K562 (cell line): ENCODE results near the gene MGA. TPM values are rescaled to one million over a fixed set of nuclear protein-coding genes. Genes with fewer than 3 reads are reported as not detected.

ENCODE experiments used
- ATAC-seq: fragments of 200-7000 bp; cut with Tn5 transposase; 3 replicates; pipeline ENCODE4 v1.9.1; 2020; ENCODE audit warnings: moderate library complexity
- BruUV-seq: library from RNA; stranded (reverse); fragments of 400-500 nt; replicated peaks from 2 replicates; lab custom pipeline; 2021; lab: Mats Ljungman, UMichigan
- CTCF ChIA-PET: fragments of 300-600 bp; formaldehyde crosslinking; extraction: SDS; loops from one replicate; lab custom pipeline; 2021; ENCODE audit warnings: low intra/inter-chr PET ratio; lab: Yijun Ruan, JAX
- POLR2A ChIA-PET: fragments of 300-600, 350-650 bp; sonication (Branson Sonifier 250); formaldehyde crosslinking; extraction: SDS; loops from one replicate; lab custom pipeline; 2021; ENCODE audit warnings: antibody characterized with exemption, inconsistent platforms; lab: Yijun Ruan, JAX
- DNase-seq, 4 experiments: peaks; one replicate each; pipeline versions ENCODE4 v3.0.0 to v3.0.0-alpha.2; 2011 to 2018; ENCODE audit warnings: low spot score in 3 of 4, mixed read lengths in 3 of 4; ENCODE audit errors: extremely low read depth in 1 of 4
- FAIRE-seq: peaks from 2 replicates; lab custom pipeline; 2011; peaks lifted over from hg19 to GRCh38; lab: Jason Lieb, UNC
- H2AFZ ChIP-seq: 2 replicates; pipeline ENCODE4 v1.6.0; 2011; ENCODE audit warnings: low read depth, low read length, control low read depth, inconsistent platforms
- H3K27ac ChIP-seq: fragments of 200-600 bp; 3 replicates; pipeline ENCODE4 v1.8.0; 2011; ENCODE audit warnings: low read depth, mild to moderate bottlenecking, control low read depth, inconsistent platforms, low read length, moderate library complexity, mixed read lengths; ENCODE audit errors: extremely low read depth
- H3K27me3 ChIP-seq, 2 experiments: fragments of 300-600 bp in 1 of 2; 2 replicates in 1 of 2; 3 replicates in 1 of 2; pipeline versions ENCODE4 v1.6.0 to v1.8.0; 2011; ENCODE audit warnings: inconsistent platforms in 2 of 2, low read length in 2 of 2, mild to moderate bottlenecking in 1 of 2, mixed read lengths in 1 of 2, moderate library complexity in 1 of 2; ENCODE audit not compliant: control insufficient read depth in 2 of 2, insufficient read depth in 2 of 2
- H3K36me3 ChIP-seq: fragments of 300-600 bp; 3 replicates; pipeline ENCODE4 v1.8.0; 2011; ENCODE audit warnings: mild to moderate bottlenecking, low read length, inconsistent platforms; ENCODE audit not compliant: control insufficient read depth, insufficient read depth
- H3K4me1 ChIP-seq, 2 experiments: fragments of 200-600 bp in 1 of 2; replicated peaks in 1 of 2; 2 replicates in 1 of 2; 3 replicates in 1 of 2; pipeline versions ENCODE4 v1.5.1 to v1.8.0; 2011; ENCODE audit warnings: inconsistent platforms in 2 of 2, low read length in 2 of 2, mild to moderate bottlenecking in 1 of 2, mixed read lengths in 1 of 2, moderate library complexity in 1 of 2; ENCODE audit not compliant: control insufficient read depth in 2 of 2, insufficient read depth in 2 of 2
- H3K4me2 ChIP-seq: 2 replicates; pipeline ENCODE4 v1.6.1; 2011; ENCODE audit warnings: low read length, control low read depth, inconsistent platforms, mixed read lengths; ENCODE audit not compliant: insufficient read depth
- H3K4me3 ChIP-seq: fragments of 200-600 bp; sonication (generic), shearing (Covaris generic); 2 replicates; pipeline ENCODE4 v1.5.1; 2016; ENCODE audit warnings: control low read depth, inconsistent platforms
- H3K79me2 ChIP-seq: fragments of 200-600 bp; 3 replicates; pipeline ENCODE4 v1.8.0; 2011; ENCODE audit warnings: low read length, inconsistent platforms; ENCODE audit not compliant: control insufficient read depth, insufficient read depth
- H3K9ac ChIP-seq, 2 experiments: 2 replicates each; pipeline versions ENCODE4 v1.6.0 to v1.6.1; 2011; ENCODE audit warnings: low read depth in 2 of 2, low read length in 2 of 2, control low read depth in 1 of 2, inconsistent platforms in 1 of 2, mild to moderate bottlenecking in 1 of 2, mixed read lengths in 1 of 2; ENCODE audit not compliant: insufficient read depth in 1 of 2
- H3K9me1 ChIP-seq: one replicate; pipeline ENCODE4 v1.6.0; 2011; ENCODE audit warnings: inconsistent platforms, mild to moderate bottlenecking, low read length, moderate library complexity; ENCODE audit not compliant: control insufficient read depth, insufficient read depth
- H3K9me3 ChIP-seq: replicated peaks from 2 replicates; pipeline ENCODE4 v1.5.1; 2011; ENCODE audit warnings: low read depth, low read length, inconsistent platforms; ENCODE audit not compliant: control insufficient read depth, insufficient read depth
- H4K20me1 ChIP-seq: replicated peaks from 2 replicates; pipeline ENCODE4 v1.6.1; 2011; ENCODE audit warnings: low read length, inconsistent platforms, mixed read lengths; ENCODE audit not compliant: control insufficient read depth, insufficient read depth
- CREB3 ChIP-seq: fragments of 450-650 bp; conservative IDR thresholded peaks from 2 replicates; pipeline ENCODE4 v1.6.1; 2016; ENCODE audit warnings: missing genetic modification characterization, low read depth, mild to moderate bottlenecking, missing compliant biosample characterization, moderate library complexity
- CREM ChIP-seq: IDR thresholded peaks from 2 replicates; pipeline ENCODE4 v1.6.1; 2014; ENCODE audit warnings: antibody characterized with exemption, low read depth
- FOS ChIP-seq: IDR thresholded peaks from 3 replicates; pipeline ENCODE4 v1.6.1; 2011; ENCODE audit not compliant: insufficient read length; ENCODE audit errors: extremely low read depth
- GABPB2 ChIP-seq: fragments of 250-450 bp; sonication (Bioruptor Pico); conservative IDR thresholded peaks from 2 replicates; pipeline ENCODE4 v1.5.1; 2021; ENCODE audit warnings: mild to moderate bottlenecking
- L3MBTL2 ChIP-seq: fragments of 450-650 bp; IDR thresholded peaks from 2 replicates; pipeline ENCODE4 v1.6.1; 2016; ENCODE audit warnings: mild to moderate bottlenecking, moderate library complexity
- NR0B1 ChIP-seq: fragments of 450-650 bp; IDR thresholded peaks from one replicate; pipeline ENCODE4 v1.6.1; 2018; ENCODE audit warnings: mild to moderate bottlenecking, moderate library complexity; ENCODE audit not compliant: partially characterized antibody
- SNRNP70 ChIP-seq: fragments of 200-400 bp; formaldehyde crosslinking; optimal IDR thresholded peaks from 2 replicates; pipeline ENCODE3; 2017; ENCODE audit warnings: low read depth, low read length
- SRSF1 ChIP-seq: fragments of 200-400 bp; formaldehyde crosslinking; IDR thresholded peaks from 2 replicates; pipeline ENCODE4 v1.6.1; 2017; ENCODE audit warnings: mild to moderate bottlenecking, low read depth, low read length, moderate library complexity
- WGBS: fragments of 100-300 bp; shearing (Covaris generic); methylation state at CpG from one replicate; pipeline ENCODE4 v1.1.6; 2016; ENCODE audit warnings: low coverage, mixed read lengths; ENCODE audit not compliant: insufficient coverage; ENCODE audit errors: missing lambda C conversion rate; 5-methylcytosine and 5-hydroxymethylcytosine counted together
- in situ Hi-C: fragments of 300-500 bp; cut with MboI; formaldehyde crosslinking; loops from 4 replicates; pipeline ENCODE4 v1.15.0; 2018; ENCODE audit warnings: inconsistent platforms, mixed read lengths
- intact Hi-C: fragments of 100-400 bp; cut with micrococcal nuclease; formaldehyde crosslinking; loops from 2 replicates; pipeline ENCODE4 v1.14.2; 2022
- polyA plus RNA-seq, 8 experiments: library from polyadenylated mRNA; depleted of rRNA in 4 of 8; stranded (reverse) in 5 of 8; unstranded in 3 of 8; fragments of >200 nt; fragmentation: Nextera tagmentation in 2 of 8; fragmentation: Illumina TruSeq in 1 of 8; extraction: Ambion mirVana in 2 of 8; extraction: Trizol in 1 of 8; gene quantifications; 2 replicates each; pipeline versions ENCODE4 v1.2.1 to v1.2.3, GENCODE V29; 2011 to 2014; ENCODE audit warnings: inconsistent platforms in 1 of 8, missing spikeins in 1 of 8
- total RNA-seq, 7 experiments: library from RNA; depleted of rRNA in 6 of 7; stranded (reverse); fragments of >200 nt in 6 of 7; fragmentation: Illumina TruSeq in 2 of 7; extraction: Trizol in 2 of 7; gene quantifications; 2 replicates each; pipeline versions ENCODE4 v1.2.1 to v1.2.3, GENCODE V29; 2011 to 2021; ENCODE audit warnings: low replicate concordance in 1 of 7

Gene MGA
- total and polyA plus RNA-seq, 9 of the 15 experiments (the other 6 are each of a cell fraction or from before 2014, with no cell fraction given), result 4.7 to 56.1 (median 21.1) TPM

- Histone ChIP-seq H3K27me3 (no peaks in the 10 kb centered on the region), H3K9me1 (no peaks in the 10 kb centered on the region), H3K4me2 (no peak overlapping the region), H2AFZ (no peak overlapping the region), H3K27ac (no peak overlapping the region), H3K79me2 (no peaks in the 10 kb centered on the region), H3K4me1 (no peaks in the 10 kb centered on the region), H4K20me1 (no peaks in the 10 kb centered on the region), H3K4me3 (no peak overlapping the region), H3K9ac (no peak overlapping the region), H3K9me3 (0 out of 2 replicates have a peak, but pooled peaks cover under 1% of the 10 kb centered on the region), H3K36me3 (no peaks in the 10 kb centered on the region)
- ChIA-PET POLR2A (no interaction called here), CTCF (no interaction called here)
- 40% methylated on average over 4 of the region's 4 CpGs for WGBS
- intact Hi-C loops, result no loop called here
- in situ Hi-C loops, result no loop called here
- TF ChIP-seq GABPB2, result no peak
- TF ChIP-seq CREB3 (tag), result no peak
- no peak for TF ChIP-seq SRSF1
- TF ChIP-seq SNRNP70, result no peak
- no peak for TF ChIP-seq NR0B1
- no peak for TF ChIP-seq CREM
- TF ChIP-seq FOS, result no peak
- no peak for TF ChIP-seq L3MBTL2
- DNase-seq (no peak), FAIRE-seq (no peak), ATAC-seq (no peak)
- BruUV-seq, result no TSS peak
Observed at GRCh38 chr15:41622901-41623300, 37.3 kb upstream of the MGA start.
